NCI-H1436 (cell line): ENCODE data around the gene OR51S1.
"Not testable (repeated sequence)": the region's sequence is repeated elsewhere in the genome, so short reads cannot be mapped to it uniquely, and the experiment has no call there.

Experiments used
- DNase-seq: peaks from one replicate; lab custom pipeline; 2025; lab: John Stamatoyannopoulos, UW

OR51S1 gene

DNA sequence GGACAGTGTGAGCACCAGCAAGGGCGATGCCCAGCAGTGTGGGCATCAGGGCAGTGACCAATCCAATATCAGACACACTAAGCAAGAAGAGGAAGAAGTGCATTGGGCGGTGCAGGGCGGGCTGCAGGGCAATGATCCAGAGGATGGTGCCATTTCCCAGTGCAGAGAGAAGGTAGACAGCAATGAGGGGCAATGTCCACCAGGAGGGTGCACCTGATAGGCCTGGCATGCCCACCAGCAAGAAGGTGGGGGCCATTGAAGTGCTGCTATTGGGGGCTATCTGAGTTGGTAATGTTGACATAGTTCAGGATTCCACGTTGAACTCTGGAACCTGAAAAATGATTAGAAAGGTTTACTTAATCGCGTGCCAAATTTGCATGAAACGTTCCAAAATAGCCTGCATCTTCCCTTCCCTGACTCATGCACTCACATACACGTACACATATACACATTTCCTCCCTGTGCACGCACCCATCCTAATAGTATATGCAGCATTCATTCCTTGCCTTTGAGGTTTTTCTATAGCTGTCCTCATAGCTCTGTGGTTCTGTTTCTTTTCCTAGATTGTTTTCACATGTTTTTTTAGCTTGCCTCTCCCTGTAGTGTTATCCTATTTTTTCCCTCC, at the start of gene OR51S1:
Gene OR51S1 (minus strand): TSS at position 301 of the 625 bp plus-strand sequence. CDS start 0 bp downstream, at position 301.
- no peak for DNase-seq

- no peak for DNase-seq
Measured at GRCh38 chr11:4891996-4892640, 43.1 kb upstream of the OR51S1 start.

DNA sequence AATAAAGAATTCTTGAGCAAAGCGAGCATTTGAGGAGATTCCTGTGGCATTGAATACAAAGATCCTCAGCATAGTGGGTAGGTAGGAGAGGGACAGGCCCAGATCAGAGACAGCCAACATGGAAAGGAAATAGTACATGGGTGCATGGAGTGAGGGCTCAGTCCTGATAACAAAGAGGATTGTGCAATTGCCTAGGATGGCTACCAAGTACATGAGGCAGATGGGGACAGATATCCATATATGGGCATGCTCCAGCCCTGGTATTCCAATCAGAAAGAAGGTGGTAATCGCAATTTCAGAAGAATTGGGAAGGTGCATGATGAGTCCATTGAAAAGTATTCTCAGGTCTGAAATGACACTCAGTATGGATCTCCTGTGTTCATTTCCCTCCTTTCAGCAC, 41.3 kb upstream of the OR51S1 start:
- no peak for DNase-seq

- DNase-seq = no peak
Measured at GRCh38 chr11:4887591-4887990, 38.6 kb upstream of the OR51S1 start.

DNA sequence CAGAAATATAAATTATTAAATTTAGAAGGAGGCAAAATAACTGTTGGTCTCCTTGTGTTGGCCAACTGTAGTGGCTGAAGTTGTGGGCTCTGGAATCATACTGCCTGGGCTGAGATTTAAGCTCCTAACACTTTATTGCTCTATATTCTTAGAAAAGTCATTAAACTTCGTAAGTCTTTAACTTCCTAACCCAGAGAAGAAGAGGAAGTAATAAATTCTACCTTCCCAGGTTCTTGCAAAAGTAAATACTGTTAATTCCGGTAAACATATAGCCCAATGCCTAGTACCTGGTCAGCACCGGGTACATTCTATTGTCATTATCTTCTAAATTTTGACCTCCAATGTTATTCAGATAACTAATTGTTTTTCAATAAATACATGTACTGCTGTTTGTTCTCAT, 37.2 kb upstream of the OR51S1 start:
- no peak for DNase-seq

GRCh38 chr11:4884361-4884760, 35.4 kb upstream of the OR51S1 start:
- DNase-seq = no peak

GRCh38 chr11:4882543-4882942, 33.5 kb upstream of the OR51S1 start:
- DNase-seq = no peak

GRCh38 chr11:4881860-4882500, 33.0 kb upstream of the OR51S1 start, which contains the start of gene OR51T1:
TSS of gene OR51T1 (plus strand) at chr11:4881900. CDS start at chr11:4881900, 0 bp downstream.
- DNase-seq = no peak

DNA sequence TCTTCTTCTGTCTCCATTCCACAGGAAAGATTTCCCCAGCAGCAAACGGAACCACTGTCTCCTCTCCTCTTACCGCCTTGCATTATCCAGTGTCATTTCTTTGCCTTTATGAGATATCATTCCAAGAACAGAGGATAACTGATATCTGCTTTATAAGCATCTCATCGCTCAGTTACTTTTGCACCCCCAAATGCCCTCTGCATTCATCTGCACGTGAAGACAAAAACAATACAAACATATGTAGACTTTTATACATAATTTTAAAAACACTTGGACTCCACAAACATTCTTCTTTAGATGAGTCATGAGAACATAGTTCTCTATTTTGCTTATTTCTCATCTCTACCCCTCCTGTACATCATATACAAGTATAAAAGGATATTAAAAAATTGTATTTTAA, 32.2 kb upstream of the OR51S1 start:
- no peak for DNase-seq

- no peak for DNase-seq
Measured at GRCh38 chr11:4865855-4866254, 16.8 kb upstream of the OR51S1 start.

DNA sequence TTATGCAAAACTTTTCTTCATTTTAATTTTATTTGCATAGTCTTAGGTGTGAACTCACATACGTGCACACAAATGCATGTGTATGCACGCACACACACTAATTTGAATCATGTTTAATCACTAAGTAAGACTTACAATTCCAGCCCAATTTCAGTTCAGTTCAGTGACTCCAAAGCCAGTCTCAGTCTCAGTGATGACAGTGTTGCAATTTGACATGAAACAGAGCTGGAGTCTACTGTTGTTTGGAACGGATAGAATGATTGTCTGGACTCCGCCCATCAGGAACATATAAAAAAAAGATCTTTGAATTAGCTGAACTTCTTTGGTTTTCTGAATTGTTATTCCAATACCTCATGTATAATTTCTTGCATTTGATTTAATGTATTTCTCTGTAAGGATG, 14.9 kb upstream of the OR51S1 start:
- DNase-seq = no peak

DNA sequence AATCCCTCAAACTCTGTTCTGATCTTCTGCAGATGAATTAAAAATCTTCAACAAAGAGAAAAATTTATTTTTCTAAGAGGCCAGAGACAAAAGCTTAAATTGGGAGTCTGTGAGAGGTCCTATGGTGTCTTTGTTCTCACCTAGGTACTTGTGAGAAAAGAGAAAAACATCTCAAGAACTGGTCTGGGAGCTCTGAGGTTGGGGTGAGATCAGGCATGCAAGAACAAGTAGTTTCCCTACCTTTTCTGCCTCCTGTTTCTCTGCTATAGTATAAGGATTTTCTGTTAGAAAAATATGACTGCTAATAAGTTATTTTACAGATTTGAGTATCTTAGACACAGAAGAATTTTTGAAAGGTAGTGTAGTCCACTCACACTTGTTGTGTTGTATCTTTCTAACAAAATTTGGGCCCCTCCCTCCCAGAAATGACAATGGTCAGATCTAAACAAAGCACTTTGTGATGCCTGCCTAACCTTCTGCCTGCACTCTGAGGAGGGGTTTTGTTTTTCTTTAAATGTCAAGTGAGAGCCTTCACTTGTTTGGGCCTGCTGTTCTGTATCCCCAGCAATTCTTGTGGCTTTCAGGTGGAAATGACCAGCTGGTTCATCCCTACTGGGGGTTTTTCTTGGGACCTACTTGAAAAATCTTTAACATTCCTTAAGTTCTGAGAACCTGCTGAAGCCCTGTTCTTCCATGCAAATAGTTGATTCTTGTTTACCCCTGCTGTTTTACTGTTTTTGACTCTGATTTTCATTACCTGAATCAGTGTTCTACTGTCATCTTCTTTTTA, 13.6 kb upstream of the OR51S1 start:
- no peak for DNase-seq

GRCh38 chr11:4854286-4854685, 5.3 kb upstream of the OR51S1 start:
- not testable (repeated sequence) for DNase-seq

DNA sequence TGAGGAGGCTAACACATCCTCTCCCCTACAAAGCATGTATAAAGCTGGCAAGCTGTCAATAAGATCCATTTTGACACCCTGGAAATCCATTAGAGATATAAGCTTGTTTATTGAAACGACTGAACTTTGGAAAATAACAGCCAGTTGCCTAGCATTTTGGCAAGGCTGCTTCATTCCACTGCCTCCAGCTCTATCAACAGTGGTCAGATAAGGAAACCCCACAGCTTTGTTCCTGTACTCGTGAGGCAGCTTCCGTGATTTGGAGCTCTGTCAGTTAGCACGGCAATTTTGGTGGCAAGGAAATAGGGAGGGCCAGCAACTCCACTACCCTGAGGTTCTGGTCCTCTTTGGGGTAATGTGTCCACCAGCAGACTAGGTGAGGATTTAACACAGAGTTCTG, 2.0 kb upstream of the OR51S1 start:
- no peak for DNase-seq

DNA sequence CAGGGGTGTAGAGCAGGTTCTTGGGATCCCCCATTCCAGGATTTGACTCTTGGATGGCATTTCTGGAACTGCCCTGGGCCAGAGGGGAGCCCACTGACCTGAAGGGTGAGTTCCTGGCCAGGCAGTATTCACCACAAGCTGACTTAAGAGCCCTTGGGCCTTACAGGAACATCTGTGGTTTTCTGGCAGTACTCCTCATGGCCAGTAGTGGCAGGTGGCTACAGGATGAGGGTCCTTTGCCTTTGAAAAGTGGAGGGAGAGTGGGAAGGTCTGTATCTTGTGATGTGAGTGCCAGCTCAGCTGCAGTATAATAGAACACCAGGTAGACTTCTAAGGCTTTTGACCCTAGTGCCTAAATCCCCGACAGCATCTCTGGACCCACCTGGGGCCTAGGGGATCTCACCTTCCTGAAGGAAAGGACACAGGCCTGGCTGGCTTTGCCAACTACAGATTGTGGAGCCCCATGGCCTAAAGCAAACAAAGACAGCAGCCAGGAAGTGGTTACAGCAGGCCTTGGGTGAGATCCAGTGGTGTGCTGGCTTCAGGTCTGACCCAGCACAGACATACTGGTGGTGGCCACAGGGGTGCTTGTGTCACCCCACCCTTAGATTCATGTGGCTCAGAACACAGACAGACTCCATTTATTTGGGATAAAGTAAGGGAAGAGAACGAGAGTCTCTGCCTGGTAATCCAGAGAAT, 9.0 kb downstream of the OR51S1 start:
- DNase-seq = no peak

DNA sequence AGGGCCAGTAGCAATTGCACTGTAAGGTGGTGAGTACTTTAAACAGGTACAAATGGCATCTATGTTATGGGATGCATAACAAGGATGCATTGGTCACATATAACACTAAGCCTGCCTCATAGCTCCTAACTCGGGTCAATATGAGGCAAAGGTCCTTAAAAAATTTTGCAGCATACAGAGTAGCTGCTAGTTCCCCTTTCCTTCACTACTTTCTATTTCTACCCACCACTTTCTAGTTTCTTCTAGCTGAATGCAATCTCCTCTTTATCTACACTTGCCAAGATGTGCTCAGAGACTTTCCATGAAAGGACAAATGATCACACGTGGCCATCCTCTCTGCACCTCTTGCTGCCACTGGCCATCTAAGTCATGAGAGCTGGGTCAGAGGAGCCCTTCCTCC, 18.1 kb downstream of the OR51S1 start:
- no peak for DNase-seq

- DNase-seq = no peak
Measured at GRCh38 chr11:4830346-4830745, 18.7 kb downstream of the OR51S1 start.

DNA sequence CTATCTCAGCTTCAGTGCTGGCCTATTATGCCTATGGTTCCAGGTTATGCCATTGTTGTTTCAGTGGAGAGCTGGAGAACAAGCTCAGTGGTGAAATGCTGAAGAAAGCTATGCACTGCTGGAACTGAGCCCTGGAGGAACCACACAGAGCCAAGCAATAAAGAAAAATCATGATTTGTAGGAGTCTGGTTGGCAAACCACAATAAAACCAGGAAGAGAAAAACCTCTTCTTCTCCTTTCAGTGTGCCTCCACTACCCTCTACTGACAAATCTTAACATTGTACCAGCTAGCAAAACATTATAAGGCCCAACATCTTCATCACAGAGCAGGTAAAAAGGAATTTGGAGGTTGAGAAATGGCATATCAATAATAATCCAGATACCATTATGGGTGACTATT, 22.6 kb downstream of the OR51S1 start:
- DNase-seq = peak; percentile 8

- no peak for DNase-seq
Measured at GRCh38 chr11:4825132-4825531, 23.9 kb downstream of the OR51S1 start.

- no peak for DNase-seq
Measured at GRCh38 chr11:4821021-4821420, 28.0 kb downstream of the OR51S1 start, which contains the start of gene OR51F2. TSS of gene OR51F2 (plus strand) at chr11:4821321. CDS start at chr11:4821422, 101 bp downstream.

DNA sequence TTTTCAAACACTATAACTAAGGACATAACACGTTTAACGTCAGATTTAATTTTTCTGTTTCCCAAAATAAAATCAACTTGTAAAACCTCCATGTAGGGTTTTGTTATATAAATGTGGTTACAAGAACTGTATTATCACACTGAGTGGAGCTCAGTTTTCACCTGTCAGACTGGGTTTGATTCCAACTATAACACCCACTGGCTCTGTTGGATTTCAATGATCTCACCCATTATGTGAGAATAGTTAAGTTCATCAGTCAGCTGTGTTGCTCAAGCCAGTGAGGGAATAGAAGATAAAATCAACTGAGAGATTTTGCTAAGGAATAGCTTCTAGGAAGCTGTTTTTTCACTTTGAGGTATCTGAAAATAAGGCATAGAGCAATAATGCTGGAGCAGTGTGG, 39.8 kb downstream of the OR51S1 start:
- no peak for DNase-seq

GRCh38 chr11:4808476-4808875, 40.5 kb downstream of the OR51S1 start:
- no peak for DNase-seq
